K562 (cell line): ENCODE data around the gene MACROD2. TPM values are rescaled to one million over a fixed set of nuclear protein-coding genes. Genes with fewer than 3 reads are reported as not detected.

Experiments used
- ATAC-seq: fragments of 200-7000 bp; cut with Tn5 transposase; 3 replicates; pipeline ENCODE4 v1.9.1; 2020; ENCODE audit warnings: moderate library complexity
- BruUV-seq: library from RNA; stranded (reverse); fragments of 400-500 nt; replicated peaks from 2 replicates; lab custom pipeline; 2021; lab: Mats Ljungman, UMichigan
- CTCF ChIA-PET: fragments of 300-600 bp; formaldehyde crosslinking; extraction: SDS; loops from one replicate; lab custom pipeline; 2021; ENCODE audit warnings: low intra/inter-chr PET ratio; lab: Yijun Ruan, JAX
- POLR2A ChIA-PET: fragments of 300-600, 350-650 bp; sonication (Branson Sonifier 250); formaldehyde crosslinking; extraction: SDS; loops from one replicate; lab custom pipeline; 2021; ENCODE audit warnings: antibody characterized with exemption, inconsistent platforms; lab: Yijun Ruan, JAX
- DNase-seq, 4 experiments: peaks; one replicate each; pipeline versions ENCODE4 v3.0.0 to v3.0.0-alpha.2; 2011 to 2018; ENCODE audit warnings: low spot score in 3 of 4, mixed read lengths in 3 of 4; ENCODE audit errors: extremely low read depth in 1 of 4
- FAIRE-seq: peaks from 2 replicates; lab custom pipeline; 2011; peaks lifted over from hg19 to GRCh38; lab: Jason Lieb, UNC
- H2AFZ ChIP-seq: 2 replicates; pipeline ENCODE4 v1.6.0; 2011; ENCODE audit warnings: low read depth, low read length, control low read depth, inconsistent platforms
- H3K27ac ChIP-seq: fragments of 200-600 bp; 3 replicates; pipeline ENCODE4 v1.8.0; 2011; ENCODE audit warnings: low read depth, mild to moderate bottlenecking, control low read depth, inconsistent platforms, low read length, moderate library complexity, mixed read lengths; ENCODE audit errors: extremely low read depth
- H3K27me3 ChIP-seq, 2 experiments: fragments of 300-600 bp in 1 of 2; 2 replicates in 1 of 2; 3 replicates in 1 of 2; pipeline versions ENCODE4 v1.6.0 to v1.8.0; 2011; ENCODE audit warnings: inconsistent platforms in 2 of 2, low read length in 2 of 2, mild to moderate bottlenecking in 1 of 2, mixed read lengths in 1 of 2, moderate library complexity in 1 of 2; ENCODE audit not compliant: control insufficient read depth in 2 of 2, insufficient read depth in 2 of 2
- H3K36me3 ChIP-seq: fragments of 300-600 bp; 3 replicates; pipeline ENCODE4 v1.8.0; 2011; ENCODE audit warnings: mild to moderate bottlenecking, low read length, inconsistent platforms; ENCODE audit not compliant: control insufficient read depth, insufficient read depth
- H3K4me1 ChIP-seq, 2 experiments: fragments of 200-600 bp in 1 of 2; replicated peaks in 1 of 2; 2 replicates in 1 of 2; 3 replicates in 1 of 2; pipeline versions ENCODE4 v1.5.1 to v1.8.0; 2011; ENCODE audit warnings: inconsistent platforms in 2 of 2, low read length in 2 of 2, mild to moderate bottlenecking in 1 of 2, mixed read lengths in 1 of 2, moderate library complexity in 1 of 2; ENCODE audit not compliant: control insufficient read depth in 2 of 2, insufficient read depth in 2 of 2
- H3K4me2 ChIP-seq: 2 replicates; pipeline ENCODE4 v1.6.1; 2011; ENCODE audit warnings: low read length, control low read depth, inconsistent platforms, mixed read lengths; ENCODE audit not compliant: insufficient read depth
- H3K4me3 ChIP-seq: fragments of 200-600 bp; sonication (generic), shearing (Covaris generic); 2 replicates; pipeline ENCODE4 v1.5.1; 2016; ENCODE audit warnings: control low read depth, inconsistent platforms
- H3K79me2 ChIP-seq: fragments of 200-600 bp; 3 replicates; pipeline ENCODE4 v1.8.0; 2011; ENCODE audit warnings: low read length, inconsistent platforms; ENCODE audit not compliant: control insufficient read depth, insufficient read depth
- H3K9ac ChIP-seq, 2 experiments: 2 replicates each; pipeline versions ENCODE4 v1.6.0 to v1.6.1; 2011; ENCODE audit warnings: low read depth in 2 of 2, low read length in 2 of 2, control low read depth in 1 of 2, inconsistent platforms in 1 of 2, mild to moderate bottlenecking in 1 of 2, mixed read lengths in 1 of 2; ENCODE audit not compliant: insufficient read depth in 1 of 2
- H3K9me1 ChIP-seq: one replicate; pipeline ENCODE4 v1.6.0; 2011; ENCODE audit warnings: inconsistent platforms, mild to moderate bottlenecking, low read length, moderate library complexity; ENCODE audit not compliant: control insufficient read depth, insufficient read depth
- H3K9me3 ChIP-seq: replicated peaks from 2 replicates; pipeline ENCODE4 v1.5.1; 2011; ENCODE audit warnings: low read depth, low read length, inconsistent platforms; ENCODE audit not compliant: control insufficient read depth, insufficient read depth
- H4K20me1 ChIP-seq: replicated peaks from 2 replicates; pipeline ENCODE4 v1.6.1; 2011; ENCODE audit warnings: low read length, inconsistent platforms, mixed read lengths; ENCODE audit not compliant: control insufficient read depth, insufficient read depth
- ATF3 ChIP-seq, 2 experiments: fragments of 450-650 bp in 1 of 2; sonication (generic) in 1 of 2; formaldehyde crosslinking in 1 of 2; IDR thresholded peaks in 1 of 2; conservative IDR thresholded peaks in 1 of 2; 2 replicates each; pipeline versions ENCODE4 v1.6.1 to v1.8.1; 2016 to 2023; ENCODE audit warnings: mild to moderate bottlenecking in 2 of 2, moderate library complexity in 2 of 2, inconsistent platforms in 1 of 2, missing genetic modification reagents in 1 of 2
- PKNOX1 ChIP-seq: fragments of 450-650 bp; IDR thresholded peaks from 2 replicates; pipeline ENCODE4 v1.6.1; 2016
- USF1 ChIP-seq: sonication (generic); formaldehyde crosslinking; IDR thresholded peaks from 2 replicates; pipeline ENCODE4 v1.9.0; 2022; ENCODE audit warnings: mild to moderate bottlenecking, missing genetic modification reagents
- ZNF124 ChIP-seq: sonication (generic); formaldehyde crosslinking; IDR thresholded peaks from 2 replicates; pipeline ENCODE4 v1.8.1; 2022; ENCODE audit warnings: missing genetic modification reagents
- ZNF134 ChIP-seq: fragments of 250-450 bp; sonication (Bioruptor Pico); conservative IDR thresholded peaks from 2 replicates; pipeline ENCODE4 v1.4.0; 2020
- ZNF586 ChIP-seq: fragments of 450-650 bp; formaldehyde crosslinking; conservative IDR thresholded peaks from 2 replicates; pipeline ENCODE4 v1.4.0; 2020; ENCODE audit warnings: mild to moderate bottlenecking, moderate library complexity
- WGBS: fragments of 100-300 bp; shearing (Covaris generic); methylation state at CpG from one replicate; pipeline ENCODE4 v1.1.6; 2016; ENCODE audit warnings: low coverage, mixed read lengths; ENCODE audit not compliant: insufficient coverage; ENCODE audit errors: missing lambda C conversion rate; 5-methylcytosine and 5-hydroxymethylcytosine counted together
- in situ Hi-C: fragments of 300-500 bp; cut with MboI; formaldehyde crosslinking; loops from 4 replicates; pipeline ENCODE4 v1.15.0; 2018; ENCODE audit warnings: inconsistent platforms, mixed read lengths
- intact Hi-C: fragments of 100-400 bp; cut with micrococcal nuclease; formaldehyde crosslinking; loops from 2 replicates; pipeline ENCODE4 v1.14.2; 2022
- polyA plus RNA-seq, 8 experiments: library from polyadenylated mRNA; depleted of rRNA in 4 of 8; stranded (reverse) in 5 of 8; unstranded in 3 of 8; fragments of >200 nt; fragmentation: Nextera tagmentation in 2 of 8; fragmentation: Illumina TruSeq in 1 of 8; extraction: Ambion mirVana in 2 of 8; extraction: Trizol in 1 of 8; gene quantifications; 2 replicates each; pipeline versions ENCODE4 v1.2.1 to v1.2.3, GENCODE V29; 2011 to 2014; ENCODE audit warnings: inconsistent platforms in 1 of 8, missing spikeins in 1 of 8
- total RNA-seq, 7 experiments: library from RNA; depleted of rRNA in 6 of 7; stranded (reverse); fragments of >200 nt in 6 of 7; fragmentation: Illumina TruSeq in 2 of 7; extraction: Trizol in 2 of 7; gene quantifications; 2 replicates each; pipeline versions ENCODE4 v1.2.1 to v1.2.3, GENCODE V29; 2011 to 2021; ENCODE audit warnings: low replicate concordance in 1 of 7

Gene MACROD2
- total and polyA plus RNA-seq, 9 of the 15 experiments (the other 6 are each of a cell fraction or from before 2014, with no cell fraction given), result not detected

- ChIA-PET CTCF (no interaction called here), POLR2A (interaction anchor here (0.6 kb wide), 1 partner anchor 307 kb away, joined by 4 read pairs; no protein-coding TSS in a partner anchor)
- ATAC-seq (no peak), DNase-seq (no peak), FAIRE-seq (no peak)
- Histone ChIP-seq H2AFZ (no peak overlapping the region), H3K4me3 (no peak overlapping the region), H3K36me3 (no peaks in the 10 kb centered on the region), H3K9ac (no peak overlapping the region), H3K79me2 (no peaks in the 10 kb centered on the region), H3K9me1 (no peaks in the 10 kb centered on the region), H3K4me2 (no peak overlapping the region), H3K27ac (no peak overlapping the region), H4K20me1 (no peaks in the 10 kb centered on the region), H3K27me3 (no peaks in the 10 kb centered on the region), H3K4me1 (no peaks in the 10 kb centered on the region), H3K9me3 (no peaks in the 10 kb centered on the region)
- TF ChIP-seq ZNF134 (CRISPR knock-in tag), result no peak
- WGBS, result 0% methylated on average over 3 of the region's 3 CpGs
- intact Hi-C loops, result no loop called here
- in situ Hi-C loops, result no loop called here
- no TSS peak for BruUV-seq
Observed at GRCh38 chr20:14888134-14888533, 892.8 kb downstream of the MACROD2 start.

GRCh38 chr20:14889496-14890255 lies 894.4 kb downstream of the MACROD2 start:
- CTCF ChIA-PET, result no interaction called here
- no peaks in the 10 kb centered on the region for H3K27me3 ChIP-seq
- H3K9ac ChIP-seq, result no peak overlapping the region
- H3K9me1 ChIP-seq, result no peaks in the 10 kb centered on the region
- FAIRE-seq, result no peak
- H2AFZ ChIP-seq, result no peak overlapping the region
- TF ChIP-seq PKNOX1, result no peak
- TF ChIP-seq ATF3 (IDR thresholded peaks at IDR 0.05), result no peak
- no peak for TF ChIP-seq ATF3 (CRISPR knock-in tag; conservative IDR thresholded peaks at IDR 0.05)
- TF ChIP-seq ZNF586 (CRISPR knock-in tag), result no peak
- no peak for TF ChIP-seq ZNF124 (CRISPR knock-in tag)
- no peak for TF ChIP-seq USF1 (CRISPR knock-in tag)
- 0% methylated on average over 5 of the region's 5 CpGs for WGBS
- no peak for DNase-seq
- H4K20me1 ChIP-seq, result no peaks in the 10 kb centered on the region
- H3K4me1 ChIP-seq, result no peaks in the 10 kb centered on the region
- no peaks in the 10 kb centered on the region for H3K9me3 ChIP-seq
- H3K4me3 ChIP-seq, result no peak overlapping the region
- BruUV-seq, result no TSS peak
- ATAC-seq, result no peak
- in situ Hi-C loops, result no loop called here
- intact Hi-C loops, result no loop called here
- POLR2A ChIA-PET, result no interaction called here
- no peaks in the 10 kb centered on the region for H3K79me2 ChIP-seq
- H3K27ac ChIP-seq, result no peak overlapping the region
- H3K36me3 ChIP-seq, result no peaks in the 10 kb centered on the region
- no peak overlapping the region for H3K4me2 ChIP-seq
